RPMI8226 (cell line): Measurements from ENCODE around the gene SLPI.

Source experiments
- DNase-seq: peaks from one replicate; pipeline ENCODE4 v3.0.0-alpha.2; 2015

SLPI gene, protein sequence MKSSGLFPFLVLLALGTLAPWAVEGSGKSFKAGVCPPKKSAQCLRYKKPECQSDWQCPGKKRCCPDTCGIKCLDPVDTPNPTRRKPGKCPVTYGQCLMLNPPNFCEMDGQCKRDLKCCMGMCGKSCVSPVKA

GRCh38 chr20:45254383-45255262 lies at the start of gene SLPI:
Gene SLPI, minus strand, starts transcription at chr20:45254564. Its CDS starts 21 bp downstream, at chr20:45254543.
- no peak for DNase-seq

GRCh38 chr20:45303586-45304463 lies 49.5 kb upstream of the SLPI start:
- no peak for DNase-seq

- DNase-seq: no peak
These were observed 47.5 kb upstream of the SLPI start for GRCh38 chr20:45301824-45302271.

GRCh38 chr20:45300961-45301360 lies 46.6 kb upstream of the SLPI start:
- DNase-seq: peak; percentile 57

DNA sequence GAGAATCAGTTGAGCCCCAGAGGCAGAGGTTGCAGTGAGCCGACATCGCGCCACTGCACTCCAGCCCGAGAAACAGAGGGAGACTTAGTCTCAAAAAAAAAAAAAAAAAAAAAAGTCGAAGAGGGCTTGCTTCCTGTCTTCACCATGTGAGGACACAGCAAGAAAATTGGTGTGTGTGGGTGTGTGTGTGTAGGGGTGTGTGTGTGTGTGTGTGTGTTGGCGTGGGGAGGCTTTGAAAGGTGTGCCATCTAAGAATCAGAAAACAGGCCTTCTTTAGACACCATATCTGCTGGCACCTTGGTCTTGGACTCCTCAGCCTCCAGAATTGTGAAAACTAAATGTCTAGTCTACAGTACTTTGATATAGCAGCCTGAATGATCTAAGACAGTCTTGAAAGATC lies 45.4 kb upstream of the SLPI start:
- no peak for DNase-seq

DNA sequence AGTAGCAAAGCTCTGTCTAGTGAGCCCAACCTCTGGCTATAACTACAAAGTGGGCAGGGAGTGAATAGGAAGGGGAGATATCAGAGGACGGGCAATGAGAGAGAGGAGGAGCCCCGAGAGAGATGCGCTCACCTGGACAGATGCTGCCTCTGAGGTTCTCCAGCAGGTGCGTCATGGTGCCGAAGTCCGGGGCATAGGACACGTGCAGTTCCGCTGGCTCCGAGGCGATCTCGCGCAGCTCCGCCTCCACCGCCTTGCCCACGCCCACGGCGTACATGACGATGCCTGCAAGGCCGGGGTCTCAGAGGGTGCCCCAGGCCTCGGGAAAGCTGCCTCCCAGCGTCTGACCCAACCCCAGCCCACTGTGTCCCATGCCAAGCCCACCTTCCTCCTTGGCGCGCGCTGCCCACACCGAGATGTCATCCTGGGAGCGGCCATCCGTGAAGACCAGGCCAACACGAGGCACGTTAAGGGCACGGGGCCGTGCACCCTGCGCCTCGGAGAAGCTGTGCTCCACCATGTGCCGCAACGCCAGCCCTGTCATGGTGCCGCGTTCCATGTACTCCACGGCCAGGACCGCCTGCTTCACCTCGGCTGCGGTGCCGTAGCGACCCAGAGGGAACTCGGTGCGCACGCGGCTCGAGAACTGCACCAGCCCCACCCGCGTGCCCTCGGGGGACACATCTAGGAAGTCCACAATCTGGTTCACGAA lies 43.6 kb upstream of the SLPI start:
- DNase-seq: no peak

- no peak for DNase-seq
These were observed 40.3 kb upstream of the SLPI start for GRCh38 chr20:45294659-45295058.

- DNase-seq: no peak
These were observed 39.6 kb upstream of the SLPI start for GRCh38 chr20:45294003-45294368.

DNA sequence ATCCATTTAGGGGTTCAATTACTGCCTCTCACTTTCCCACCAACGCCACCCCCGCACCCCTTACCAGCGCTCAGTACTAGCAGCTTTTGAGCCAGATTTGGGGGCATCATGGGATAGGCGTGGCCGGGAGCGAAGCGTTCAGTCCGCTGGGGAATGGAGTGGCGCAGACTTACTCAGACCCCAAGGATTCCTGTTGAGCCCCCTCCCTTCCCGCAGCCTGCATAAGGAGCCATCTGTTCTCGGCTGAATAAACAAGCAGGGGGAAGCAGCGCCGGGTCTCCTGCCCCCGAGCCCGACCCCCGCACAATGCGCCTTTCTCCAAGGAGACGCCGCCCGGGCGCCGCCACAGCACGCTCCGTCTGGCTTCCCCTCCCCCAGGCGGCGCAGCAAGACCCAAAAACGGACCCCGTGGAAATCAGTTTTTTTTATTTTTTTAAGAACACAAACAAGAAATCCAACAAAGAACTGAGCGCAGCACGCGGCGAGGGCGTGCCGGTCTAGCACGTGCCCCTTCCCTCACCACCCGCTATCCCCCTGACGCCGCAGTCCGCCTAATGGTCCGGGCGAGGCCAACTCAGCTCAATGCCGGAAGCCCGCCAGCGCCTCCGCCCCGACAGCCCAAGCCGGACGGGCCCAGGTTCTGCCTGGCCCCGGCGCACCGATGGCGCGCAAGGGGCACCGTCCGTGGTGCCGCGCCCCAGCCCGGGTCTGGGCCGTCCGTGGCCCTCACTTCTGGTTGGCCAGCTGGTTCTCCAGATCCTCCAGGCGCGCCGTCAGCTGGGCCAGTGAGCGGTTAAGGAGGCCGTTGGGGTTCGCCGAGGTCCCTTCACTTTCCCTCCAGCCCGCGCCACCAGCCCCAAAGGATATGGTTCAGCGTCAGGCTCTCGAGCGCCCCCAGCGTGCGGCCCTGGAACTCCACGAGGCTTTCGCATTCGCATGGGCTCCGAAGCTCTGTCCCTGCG lies 39.0 kb upstream of the SLPI start:
- peak; percentile 81 for DNase-seq

DNA sequence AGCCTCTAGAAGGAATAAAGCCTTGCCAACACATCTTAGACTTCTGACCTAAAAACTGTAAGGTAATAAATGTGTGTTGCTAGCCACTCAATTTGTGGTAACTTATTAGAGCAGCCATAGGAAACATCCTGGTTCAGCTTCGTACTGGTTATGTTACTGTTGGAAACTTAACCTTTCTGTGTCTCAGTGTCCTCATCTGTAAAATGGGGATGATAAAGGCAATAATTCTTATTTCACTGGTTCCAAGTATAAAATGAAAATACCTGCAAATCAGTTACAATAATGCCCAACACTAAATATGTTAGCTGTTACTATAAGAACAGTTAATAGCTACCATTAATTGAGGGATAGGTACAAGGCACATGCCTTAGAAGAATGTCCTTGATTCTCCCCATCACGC lies 38.0 kb upstream of the SLPI start:
- DNase-seq: no peak

DNA sequence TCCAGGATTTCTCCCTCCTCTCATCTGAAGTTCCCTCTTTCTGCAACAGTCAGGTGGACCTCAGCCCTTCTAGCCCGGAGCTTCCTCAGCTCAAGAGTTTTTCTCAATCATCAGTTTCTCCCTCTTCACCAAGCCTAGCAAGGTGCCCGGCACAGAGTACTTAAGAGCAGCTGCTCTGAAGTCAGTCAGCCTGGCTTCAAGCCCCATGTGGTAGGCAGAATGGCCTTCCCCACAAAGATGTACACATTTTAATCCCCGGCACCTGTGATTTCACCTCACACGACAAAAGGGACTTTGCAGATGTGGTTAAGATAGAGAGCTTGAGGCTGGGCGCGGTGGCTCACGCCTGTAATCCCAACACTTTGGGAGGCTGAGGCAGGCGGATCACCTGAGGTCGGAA lies 37.2 kb upstream of the SLPI start:
- DNase-seq: no peak

GRCh38 chr20:45290677-45291355 lies 36.5 kb upstream of the SLPI start:
- peak; percentile 76 for DNase-seq

DNA sequence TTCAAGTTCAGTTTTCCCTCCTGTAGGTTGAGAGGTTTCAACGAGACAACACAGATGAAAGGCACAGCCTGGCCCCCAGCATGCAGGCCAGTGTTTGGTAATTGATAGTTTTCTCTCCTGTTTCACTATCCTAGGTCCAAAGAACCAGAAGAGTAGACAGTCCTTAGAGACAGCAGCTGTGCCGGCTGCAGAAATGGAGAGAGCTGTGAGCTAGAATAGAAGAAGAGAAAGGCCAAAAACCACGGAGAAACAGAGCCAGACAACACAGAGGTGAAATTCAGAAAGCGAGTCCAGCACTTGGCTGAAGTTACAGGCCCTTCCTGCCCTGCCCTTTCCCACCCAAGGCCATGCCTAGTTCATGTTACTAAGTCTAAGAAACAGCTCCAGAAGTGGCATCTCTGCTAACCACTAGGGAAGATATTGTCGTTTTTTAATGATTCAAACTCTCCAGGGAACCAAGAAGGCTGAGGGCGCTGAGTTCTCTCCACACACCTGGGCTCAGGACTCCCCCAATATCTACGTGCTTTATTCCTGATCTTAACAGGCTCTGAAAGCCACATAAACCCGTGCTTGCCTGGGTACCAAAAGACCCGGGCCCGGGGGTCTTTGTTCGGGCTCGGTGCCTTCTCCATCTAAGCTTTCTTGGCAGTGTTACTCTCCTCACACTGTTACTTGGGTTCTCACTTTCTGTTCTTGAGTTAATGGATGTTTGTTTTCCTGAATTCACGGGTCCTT lies 35.7 kb upstream of the SLPI start:
- DNase-seq: no peak

- DNase-seq: no peak
These were observed 34.5 kb upstream of the SLPI start for GRCh38 chr20:45288860-45289259.

DNA sequence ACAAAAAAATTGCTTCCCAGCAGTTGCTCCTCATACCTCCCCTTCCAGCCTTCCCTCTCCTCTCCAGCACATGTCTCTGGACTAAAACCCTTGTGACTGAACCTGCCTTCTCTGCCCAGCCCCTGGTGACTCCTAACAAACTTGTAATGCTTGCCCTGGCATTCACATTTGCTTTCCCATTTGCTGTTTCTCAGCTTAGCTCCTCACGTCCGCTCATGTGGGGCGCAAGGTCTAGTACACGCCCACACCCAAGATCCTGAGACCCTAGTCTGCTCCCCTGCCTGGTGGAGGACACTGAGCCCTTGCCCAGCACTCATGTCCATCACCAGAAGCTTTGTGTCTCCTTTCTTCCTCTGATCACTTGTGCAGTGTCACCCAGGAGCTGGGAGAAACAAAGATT lies 34.0 kb upstream of the SLPI start:
- DNase-seq: no peak

- DNase-seq: no peak
These were observed 29.2 kb upstream of the SLPI start for GRCh38 chr20:45283551-45284057.

DNA sequence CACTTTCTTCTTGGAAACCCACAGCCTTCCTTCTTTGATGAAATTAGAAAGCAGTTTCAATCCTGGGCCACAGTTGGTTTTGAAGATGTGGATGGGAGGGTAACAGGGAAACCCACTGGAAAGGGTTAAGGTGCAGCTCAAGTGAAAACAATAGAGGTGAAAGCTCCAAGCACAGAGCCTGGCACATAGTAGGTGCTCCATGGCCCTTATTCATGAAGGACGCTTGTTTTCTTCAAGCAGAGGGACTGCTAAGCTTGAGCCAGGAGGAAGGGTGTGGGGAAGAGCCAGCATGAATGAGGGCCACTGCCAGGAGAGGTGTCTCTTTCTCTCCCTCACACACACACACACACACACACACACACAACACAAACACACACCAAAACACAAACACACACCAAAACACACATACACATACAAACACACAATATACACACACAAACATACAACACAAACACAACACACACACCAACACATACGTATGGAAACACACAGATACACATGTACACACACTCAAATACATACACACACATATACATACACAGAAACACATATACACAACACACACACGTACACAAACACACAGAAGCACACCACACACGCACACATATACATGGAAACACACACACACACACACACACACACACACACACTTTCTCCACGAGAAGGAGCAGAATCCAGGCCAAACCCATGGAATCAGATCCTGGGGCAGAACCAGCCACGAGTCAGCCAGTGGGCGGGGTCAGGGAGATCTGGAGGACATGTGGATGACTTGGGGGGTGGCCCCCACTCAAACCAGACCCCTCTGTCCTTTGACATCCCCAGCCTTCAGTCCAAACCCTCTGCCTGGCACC lies 28.6 kb upstream of the SLPI start:
- no peak for DNase-seq

DNA sequence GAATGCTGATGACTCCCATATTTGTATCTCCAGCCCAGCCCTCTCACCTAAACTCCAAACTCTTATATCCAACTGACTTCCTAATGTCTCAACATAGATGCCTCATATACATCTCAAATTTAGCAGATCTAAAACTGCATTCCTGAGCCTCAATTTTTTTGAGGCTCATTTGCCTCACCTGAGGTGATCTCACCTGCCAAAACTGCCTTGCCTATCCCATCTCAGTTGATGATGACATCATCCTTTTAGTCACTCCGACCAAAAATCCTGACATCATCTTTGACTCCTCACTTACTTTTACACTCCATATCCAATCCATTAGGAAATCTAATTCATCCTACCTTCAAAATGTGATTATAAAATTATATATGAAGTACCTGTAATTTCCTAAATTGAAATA lies 25.6 kb upstream of the SLPI start:
- DNase-seq: no peak

DNA sequence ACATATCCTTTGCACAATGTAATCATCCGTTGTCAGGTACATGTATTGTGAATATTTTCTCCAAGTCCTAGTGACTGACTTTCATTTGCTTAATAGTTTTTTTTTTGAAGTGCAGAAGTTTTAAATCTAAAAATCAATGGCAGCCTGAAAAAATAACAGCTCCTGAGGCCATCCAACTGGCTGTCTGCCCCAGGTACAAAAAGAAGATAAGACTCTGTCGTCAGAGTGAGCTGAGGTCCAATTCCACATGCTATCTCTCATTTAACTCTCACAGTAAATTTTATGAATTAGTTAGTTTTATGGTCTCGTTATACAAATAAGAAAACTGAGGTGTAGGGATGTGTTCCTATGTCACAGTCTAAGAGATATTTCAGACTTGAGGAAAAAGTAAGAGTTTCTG lies 21.0 kb upstream of the SLPI start:
- DNase-seq: no peak
